Stimulated activated CD8-positive, alpha-beta memory T cell treated with anti-CD3 and anti-CD28 coated beads, Interleukin-7, amount 100 ng/mL, for 24 hours (primary cell): Measurements from ENCODE around the gene AKT3.

Experiments used
- DNase-seq: peaks from one replicate; pipeline ENCODE4 v3.0.0-alpha.2; 2020; ENCODE audit warnings: low read depth

The AKT3 gene

DNA sequence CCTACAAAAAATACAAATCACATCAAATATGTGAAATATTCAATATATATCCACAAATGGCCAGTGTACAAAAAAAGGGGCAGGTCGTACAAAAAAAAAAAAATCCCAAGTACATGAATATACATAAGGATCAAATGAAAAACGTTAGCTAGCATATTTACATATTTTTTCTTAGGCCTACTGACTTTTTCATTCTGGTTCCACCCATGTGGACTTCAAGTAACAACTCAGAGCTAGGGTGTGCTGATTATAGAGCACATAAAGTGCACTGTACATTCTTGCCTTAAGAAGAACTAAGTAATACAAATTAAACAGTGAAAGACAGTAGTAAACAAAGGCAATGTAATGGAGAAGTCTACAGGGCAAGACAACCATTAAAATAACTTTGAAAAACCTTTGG lies 297.0 kb downstream of the AKT3 start:
- DNase-seq: no peak

- no peak for DNase-seq
Observed at GRCh38 chr1:243550276-243550675, 299.8 kb downstream of the AKT3 start.

DNA sequence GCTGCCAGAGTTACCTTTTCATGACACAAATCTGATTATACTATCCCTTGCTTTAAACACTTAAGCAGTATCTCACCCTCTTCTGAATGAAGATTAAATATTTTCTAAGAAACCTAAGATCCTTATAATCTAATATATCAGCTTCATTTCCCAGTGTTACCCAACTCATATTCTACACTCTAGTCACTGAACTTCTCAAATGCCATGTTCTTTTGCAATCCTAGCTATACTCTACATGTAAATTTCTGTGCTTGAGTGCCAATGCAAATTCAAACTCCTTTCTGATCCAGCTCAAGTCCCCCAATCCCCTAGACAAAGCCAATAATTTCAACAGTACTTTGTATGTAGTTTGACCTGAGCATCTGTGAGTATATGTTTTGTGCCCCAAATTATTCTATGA lies 300.3 kb downstream of the AKT3 start:
- DNase-seq: no peak

GRCh38 chr1:243549108-243549507 lies 300.9 kb downstream of the AKT3 start:
- DNase-seq: no peak

GRCh38 chr1:243548516-243548915 lies 301.5 kb downstream of the AKT3 start:
- DNase-seq: no peak

DNA sequence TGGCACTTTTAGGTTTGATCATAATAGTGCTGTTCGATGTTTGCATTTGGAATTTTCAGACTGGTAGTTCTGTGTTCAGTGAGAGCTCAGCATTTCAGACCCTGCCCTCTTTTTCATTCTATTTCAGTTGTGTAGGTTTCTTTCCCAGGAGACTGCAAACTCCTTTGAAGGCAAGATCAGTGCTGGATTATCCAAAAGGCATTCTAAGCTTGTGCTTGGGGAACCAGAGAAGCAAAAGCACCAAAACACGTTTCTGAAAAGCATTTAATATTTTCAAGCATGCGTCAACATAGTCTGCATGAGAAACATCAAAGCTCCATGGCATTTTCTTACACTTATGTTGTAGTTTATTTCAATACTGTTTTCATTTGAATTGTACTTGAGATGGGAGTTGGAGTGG lies 302.2 kb downstream of the AKT3 start:
- no peak for DNase-seq

- no peak for DNase-seq
Observed at GRCh38 chr1:243546457-243546856, 303.6 kb downstream of the AKT3 start.

DNA sequence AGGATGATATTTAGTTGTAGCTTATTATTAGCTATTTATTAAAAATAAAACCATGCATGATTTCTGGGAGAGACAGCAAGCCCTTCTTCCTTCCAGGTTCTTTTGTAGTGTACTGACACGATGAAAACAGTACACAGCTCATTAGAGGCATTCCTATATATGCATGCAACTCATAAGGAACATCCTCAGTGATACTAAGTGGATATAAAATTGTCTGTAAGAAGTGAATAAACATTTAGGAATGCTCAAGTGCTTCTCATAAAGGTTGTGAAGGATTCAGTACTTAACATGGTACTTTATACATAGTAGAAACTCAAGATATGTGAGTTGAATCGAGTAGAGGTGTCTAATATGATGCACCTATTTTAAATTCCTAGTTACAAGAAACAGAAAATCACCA lies 306.5 kb downstream of the AKT3 start:
- DNase-seq: no peak

- no peak for DNase-seq
Observed at GRCh38 chr1:243542739-243543415, 307.2 kb downstream of the AKT3 start.

GRCh38 chr1:243539636-243540035 lies 310.4 kb downstream of the AKT3 start:
- no peak for DNase-seq

DNA sequence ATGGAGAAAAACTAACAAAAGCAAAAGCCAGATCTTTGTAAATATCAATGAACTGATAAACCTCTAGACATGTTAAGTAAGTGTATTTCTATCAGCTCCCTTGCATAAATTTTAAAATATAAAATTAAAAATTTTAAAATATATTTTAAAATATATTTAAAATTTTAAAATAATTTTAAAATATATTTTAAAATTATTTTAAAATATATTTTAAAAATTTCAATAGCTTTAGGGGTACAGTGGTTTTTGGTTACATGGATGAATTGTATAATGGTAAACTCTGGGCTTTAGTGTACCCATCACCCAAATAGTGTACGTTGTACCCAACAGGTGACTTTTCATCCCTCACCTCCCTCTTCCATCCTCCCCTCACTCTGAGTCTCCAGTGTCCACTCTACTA lies 315.0 kb downstream of the AKT3 start:
- DNase-seq: no peak

GRCh38 chr1:243529512-243529911 lies 320.5 kb downstream of the AKT3 start:
- no peak for DNase-seq

DNA sequence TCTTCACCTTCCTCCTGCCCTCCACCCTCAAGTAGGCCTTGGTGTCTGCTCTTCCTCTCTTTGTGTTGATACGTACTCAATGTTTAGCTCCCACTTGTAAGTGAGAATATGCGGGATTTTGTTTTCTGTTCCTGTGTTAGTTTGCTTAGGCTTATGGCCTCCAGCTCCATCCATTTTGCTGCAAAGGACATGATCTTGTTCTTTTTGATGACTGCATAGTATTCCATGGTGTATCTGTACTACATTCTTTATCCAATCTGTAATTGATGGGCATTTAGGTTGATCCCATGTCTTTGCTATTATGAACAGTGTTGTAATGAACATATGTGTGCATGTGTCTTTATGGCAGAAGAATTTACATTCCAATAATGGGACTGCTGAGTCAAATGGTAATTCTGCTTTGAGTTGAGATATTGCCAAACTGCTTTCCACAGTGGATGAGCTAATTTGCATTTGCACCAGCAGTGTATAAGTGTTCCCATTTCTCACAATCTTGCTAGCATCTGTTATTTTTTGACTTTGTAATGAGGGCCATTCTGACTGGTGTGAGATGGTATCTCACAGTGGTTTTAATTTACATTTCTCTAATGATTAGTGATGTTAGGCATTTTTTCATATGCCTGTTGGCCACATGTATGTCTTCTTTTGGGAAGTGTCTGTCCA lies 321.5 kb downstream of the AKT3 start:
- DNase-seq: no peak

DNA sequence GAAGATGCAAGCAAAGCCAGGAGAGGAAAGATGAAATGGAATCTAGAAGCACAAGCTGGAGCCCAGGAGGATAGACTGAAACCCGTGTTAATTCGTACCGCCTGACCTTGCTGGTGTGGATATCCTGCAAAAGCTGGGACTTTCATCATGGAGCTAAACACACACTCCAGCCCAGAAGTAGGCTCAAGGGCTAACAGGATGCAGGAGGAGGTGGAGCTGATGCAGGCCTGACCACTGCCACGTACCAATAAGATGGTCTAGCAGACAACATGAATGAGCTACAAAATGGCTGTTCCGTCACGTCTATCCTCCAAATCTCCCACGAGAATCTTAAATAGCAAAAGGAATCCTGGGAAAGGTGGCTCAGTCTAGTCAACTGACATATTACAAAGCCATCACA lies 323.9 kb downstream of the AKT3 start:
- DNase-seq: no peak

GRCh38 chr1:243525085-243525487 lies 325.0 kb downstream of the AKT3 start:
- DNase-seq: no peak

DNA sequence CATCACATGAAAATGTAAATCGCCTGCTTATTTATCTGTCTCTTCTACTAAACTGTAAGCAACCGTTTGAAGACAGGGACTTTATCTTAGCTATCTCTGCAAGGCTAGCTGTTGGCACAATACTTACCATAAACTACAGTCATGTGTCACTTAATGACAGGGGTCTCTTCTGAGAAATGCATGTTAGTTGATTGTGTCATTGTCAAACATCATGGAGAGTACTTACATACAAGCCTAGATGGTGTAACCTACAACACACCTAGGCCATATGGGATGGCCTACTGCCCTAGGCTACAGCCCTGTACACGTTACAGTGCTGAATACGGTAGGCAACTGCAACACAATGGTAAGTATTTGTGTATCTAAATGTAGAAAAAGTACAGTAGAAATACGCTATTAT lies 326.3 kb downstream of the AKT3 start:
- no peak for DNase-seq

DNA sequence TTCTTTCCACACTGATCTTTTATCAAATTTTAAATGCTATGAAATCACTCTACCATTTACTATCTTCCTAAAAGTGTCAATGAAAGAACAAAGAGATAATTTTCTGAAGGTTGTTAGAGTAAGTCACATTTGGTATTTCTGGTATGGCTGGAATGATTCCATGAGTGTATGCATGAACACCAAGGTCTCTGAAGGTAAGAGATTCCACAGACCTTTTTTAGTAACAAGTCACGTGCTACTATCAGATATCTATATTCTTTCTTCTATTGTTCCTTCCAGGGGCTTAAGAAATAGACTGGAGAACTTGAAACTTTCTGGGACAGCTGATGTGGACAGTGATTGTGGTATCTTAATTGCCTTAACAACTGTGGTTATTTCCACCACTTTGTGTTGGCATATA lies 329.2 kb downstream of the AKT3 start:
- DNase-seq: no peak

DNA sequence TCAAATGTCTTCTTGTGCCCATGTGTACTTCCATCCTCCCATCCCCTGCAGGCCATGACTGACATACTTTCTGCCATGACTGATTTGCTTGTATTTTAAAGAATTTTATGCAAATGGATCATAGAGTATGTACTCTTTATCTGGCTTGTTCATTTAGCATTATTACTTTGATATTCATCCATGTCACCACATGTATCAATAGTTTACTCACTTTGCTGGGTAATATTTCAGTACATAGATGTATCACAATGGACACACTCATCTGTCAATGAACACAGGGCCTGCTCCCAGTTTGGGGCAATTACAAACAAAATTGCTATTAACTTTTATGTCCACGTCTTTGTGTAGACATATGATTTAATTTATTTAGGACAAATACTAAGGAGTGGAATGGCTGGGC lies 335.1 kb downstream of the AKT3 start:
- no peak for DNase-seq

GRCh38 chr1:243513726-243514491 lies 336.1 kb downstream of the AKT3 start:
- DNase-seq: no peak

DNA sequence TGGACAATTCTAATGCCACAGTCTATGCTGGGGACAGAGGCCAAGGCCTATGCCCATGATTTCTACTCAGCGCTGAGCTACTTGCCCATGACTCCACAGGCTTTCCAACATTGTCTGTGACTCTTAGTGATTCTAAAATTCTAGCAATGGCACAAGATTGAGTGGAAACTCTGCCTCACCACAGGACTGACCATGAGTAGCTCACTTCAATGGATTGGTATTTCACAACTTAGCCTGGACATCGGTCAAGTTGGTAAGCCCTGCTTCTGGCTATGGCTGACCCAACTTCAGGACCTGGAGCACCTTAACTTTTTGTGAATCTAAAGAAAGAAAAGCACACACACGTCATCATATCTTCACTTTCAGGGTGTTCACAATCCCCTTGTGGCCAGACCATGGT lies 339.1 kb downstream of the AKT3 start:
- DNase-seq: no peak

DNA sequence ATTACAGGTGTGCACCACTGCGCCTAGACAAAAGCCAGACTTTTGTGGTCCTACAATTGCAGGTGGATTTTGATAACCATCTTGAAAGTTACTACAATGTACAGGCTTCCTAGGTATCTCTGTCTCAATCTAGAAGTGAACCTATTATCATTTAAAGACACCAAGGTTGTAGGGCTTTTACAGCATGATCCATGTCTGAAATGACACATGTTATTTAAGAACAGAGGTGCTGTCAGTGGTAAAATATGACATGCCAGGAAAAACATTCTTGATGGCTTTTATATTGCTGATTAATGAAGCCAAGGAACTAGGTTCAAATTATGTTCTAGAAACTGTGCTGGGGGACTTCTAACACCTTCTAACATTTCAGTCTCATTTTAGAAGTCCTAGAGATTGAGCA lies 341.1 kb downstream of the AKT3 start:
- no peak for DNase-seq

DNA sequence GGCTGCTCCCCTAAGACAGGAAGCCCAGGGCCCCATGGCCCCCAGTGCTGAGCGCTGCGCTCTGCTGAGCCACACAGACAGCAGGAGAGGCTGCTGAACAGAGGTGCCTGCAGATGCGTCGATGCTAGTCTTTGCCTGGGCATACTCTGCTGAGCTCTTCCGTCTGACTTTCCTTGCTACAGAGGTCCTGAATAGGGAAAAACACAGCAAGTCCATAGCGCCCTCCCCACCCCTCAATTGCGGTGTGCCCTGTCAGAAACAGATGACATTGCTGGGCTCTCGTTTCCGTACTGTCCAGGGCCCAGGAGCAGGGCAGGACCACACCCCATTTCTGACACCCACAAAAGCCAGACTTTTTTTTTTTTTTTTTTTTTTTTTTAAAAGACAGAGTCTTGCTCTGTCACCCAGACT lies 341.7 kb downstream of the AKT3 start:
- DNase-seq: no peak

DNA sequence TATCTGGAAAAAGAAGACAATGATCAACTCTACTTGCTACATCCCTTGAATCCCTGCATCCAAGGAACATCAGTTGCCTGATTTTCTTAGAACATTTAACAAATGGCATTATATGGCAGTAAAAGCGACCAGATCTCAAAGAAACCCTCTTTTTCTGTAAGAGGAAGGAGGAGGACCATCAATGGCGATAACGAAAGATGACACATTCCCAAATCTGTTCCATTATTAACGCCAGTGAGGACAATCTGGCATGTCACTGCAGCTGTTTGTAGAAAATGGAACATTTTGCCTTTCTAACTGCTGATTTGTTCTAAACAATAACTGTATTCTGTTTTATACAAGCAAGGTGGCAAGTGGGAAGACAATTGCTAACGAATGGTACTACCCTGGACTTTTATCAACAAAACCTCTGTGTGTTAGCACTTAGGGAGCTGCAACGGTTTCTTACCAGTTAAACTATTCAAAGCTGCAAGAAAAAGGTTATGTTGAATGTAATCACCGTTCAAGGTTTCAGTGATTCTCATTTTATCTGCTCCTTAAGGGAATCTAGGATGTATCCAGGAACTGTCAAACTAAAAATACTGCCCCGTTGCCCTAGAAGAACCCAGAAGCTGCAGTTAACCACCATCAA lies 342.3 kb downstream of the AKT3 start:
- no peak for DNase-seq
